ENCODE results near the gene F7. TPM values are rescaled to one million over a fixed set of nuclear protein-coding genes. Genes with fewer than 3 reads are reported as not detected.

F7 gene
- total and polyA plus RNA-seq, 9 of the 15 experiments (the other 6 are each of a cell fraction or from before 2014, with no cell fraction given) = not detected

GRCh38 chr13:113086991-113087922 is 18.3 kb upstream of the F7 start:
- Histone ChIP-seq H4K20me1 (replicated peaks; ENCODE audit: control insufficient read depth, insufficient read depth, low read length) (peaks cover 9% of the 10 kb centered on the region), H3K4me3 (no peak overlapping the region), H3K79me2 (ENCODE audit: control insufficient read depth, insufficient read depth, low read length) (no peaks in the 10 kb centered on the region), H3K27ac (ENCODE audit: extremely low read depth, low read depth, low read length) (no peak overlapping the region), H3K27me3 (ENCODE audit: control insufficient read depth in 2 of 2, insufficient read depth in 2 of 2, low read length in 2 of 2) (peaks cover 33 to 74% of the 10 kb centered on the region in 2 experiments), H3K9me3 (replicated peaks; ENCODE audit: control insufficient read depth, insufficient read depth, low read depth, low read length) (no peaks in the 10 kb centered on the region), H3K9me1 (ENCODE audit: control insufficient read depth, insufficient read depth, low read length) (no peaks in the 10 kb centered on the region), H3K9ac (ENCODE audit: insufficient read depth in 1 of 2, low read depth in 2 of 2, low read length in 2 of 2) (no peak overlapping the region), H3K4me2 (ENCODE audit: insufficient read depth, low read length) (no peak overlapping the region), H3K36me3 (ENCODE audit: control insufficient read depth, insufficient read depth, low read length) (no peaks in the 10 kb centered on the region), H3K4me1 (replicated peaks in 1 of 2; ENCODE audit: control insufficient read depth in 2 of 2, insufficient read depth in 2 of 2, low read length in 2 of 2) (peaks cover 0 to 14% of the 10 kb centered on the region in 2 experiments; a peak in 2 of 5 replicates), H2AFZ (ENCODE audit: low read depth, low read length) (no peak overlapping the region)
- DNase-seq (ENCODE audit: extremely low read depth in 1 of 4, low spot score in 3 of 4) (no peak), FAIRE-seq (no peak), ATAC-seq (no peak)
- ChIA-PET POLR2A (interaction anchor here (0.5 to 1.3 kb wide), 2 partner anchors 10 to 1032 kb away, joined by 3 to 4 read pairs; no protein-coding TSS in a partner anchor), CTCF (ENCODE audit: low intra/inter-chr PET ratio) (no interaction called here)
- in situ Hi-C loops (cut with MboI) = no loop called here
- 5% methylated on average over 29 of the region's 39 CpGs for WGBS (ENCODE audit: insufficient coverage, low coverage, missing lambda C conversion rate)
- no TSS peak for BruUV-seq (replicated peaks)
- intact Hi-C loops (cut with micrococcal nuclease) = no loop called here
- TF ChIP-seq BMI1 (IDR thresholded peaks at IDR 0.05; ENCODE audit: low read length) (no peak), ZFPM2 (CRISPR knock-in tag; IDR thresholded peaks at IDR 0.05) (no peak), NR4A1 (CRISPR knock-in tag; IDR thresholded peaks at IDR 0.05) (no peak), NR4A1 (tag; IDR thresholded peaks at IDR 0.05) (no peak), POLR2B (IDR thresholded peaks at IDR 0.05; ENCODE audit: low read depth, partially characterized antibody) (no peak), LEF1 (IDR thresholded peaks at IDR 0.05) (no peak), ZSCAN32 (CRISPR knock-in tag; IDR thresholded peaks at IDR 0.05) (no peak), SNRNP70 (optimal IDR thresholded peaks at IDR 0.05; ENCODE audit: low read depth, low read length) (no peak), ZNF263 (CRISPR knock-in tag; IDR thresholded peaks at IDR 0.05; ENCODE audit: borderline replicate concordance) (no peak), ZNF316 (IDR thresholded peaks at IDR 0.05) (no peak)
